HG02970 (cell line): ENCODE results near the gene DCAF10.
"Not testable (repeated sequence)": the region's sequence is repeated elsewhere in the genome, so short reads cannot be mapped to it uniquely, and the experiment has no call there.

Source experiments
- ATAC-seq: cut with Tn5 transposase; IDR thresholded peaks from one replicate; pipeline ENCODE4 v1.9.1; 2021; ENCODE audit warnings: mild to moderate bottlenecking, moderate library complexity, moderate number of reproducible peaks; ENCODE audit not compliant: unreplicated experiment, low FRiP score

DCAF10 gene

DNA sequence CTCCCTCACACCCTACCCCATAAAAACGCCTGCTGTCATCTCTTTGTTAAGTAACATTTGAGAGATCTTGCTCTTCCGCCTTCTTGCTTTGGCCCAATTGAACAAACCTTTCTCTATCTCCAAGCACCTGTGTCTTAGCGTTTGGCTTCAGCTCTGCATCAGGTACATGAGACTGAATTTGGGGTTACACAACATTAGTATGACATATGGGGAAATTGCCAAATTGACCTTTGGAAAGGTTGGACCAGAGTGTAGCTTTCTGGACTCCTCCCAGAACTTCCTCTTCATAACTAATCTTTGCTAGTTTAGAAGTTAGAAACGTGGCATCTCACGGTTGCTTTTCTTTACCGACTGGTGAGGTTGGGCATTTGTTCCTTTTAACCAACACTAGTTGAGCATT is 12.3 kb upstream of the DCAF10 start:
- ATAC-seq = no peak

DNA sequence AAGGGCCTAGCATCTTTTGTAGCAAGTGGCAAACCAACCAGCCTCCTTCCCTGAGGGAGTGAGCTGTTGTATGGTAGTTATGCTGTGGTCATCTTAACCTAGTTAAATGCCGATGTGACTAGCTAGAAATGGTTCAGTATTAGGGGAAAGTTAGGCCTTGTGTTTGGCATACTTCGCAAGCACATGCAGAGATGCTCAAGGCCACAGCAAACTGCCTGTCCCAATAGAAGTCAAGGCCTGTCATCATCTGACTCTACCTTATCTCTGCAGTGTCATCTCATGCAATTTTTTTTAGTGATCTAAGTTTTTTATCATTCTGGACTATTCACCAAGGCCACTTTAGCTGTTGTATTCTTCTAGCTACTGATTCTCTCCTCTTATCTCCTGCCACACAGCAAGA is 10.5 kb upstream of the DCAF10 start:
- no peak for ATAC-seq

DNA sequence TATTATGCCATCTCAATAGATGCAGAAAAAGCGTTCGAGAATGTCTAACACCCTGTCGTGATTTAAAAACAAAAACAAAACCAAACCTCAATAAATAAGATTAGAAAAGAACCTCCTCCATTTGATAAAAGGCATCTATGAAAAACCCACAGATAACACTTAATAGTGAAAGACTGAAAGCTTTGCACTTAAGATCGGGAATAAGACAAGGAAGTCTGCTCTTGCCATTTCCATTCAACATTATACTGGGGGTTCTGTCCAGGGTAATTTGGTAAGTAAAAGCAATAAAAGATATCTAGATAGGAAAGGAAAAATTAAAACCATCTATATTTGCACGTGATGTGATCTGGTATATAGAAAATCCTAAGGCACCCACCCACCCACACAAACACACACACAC is 8.5 kb upstream of the DCAF10 start:
- no peak for ATAC-seq

DNA sequence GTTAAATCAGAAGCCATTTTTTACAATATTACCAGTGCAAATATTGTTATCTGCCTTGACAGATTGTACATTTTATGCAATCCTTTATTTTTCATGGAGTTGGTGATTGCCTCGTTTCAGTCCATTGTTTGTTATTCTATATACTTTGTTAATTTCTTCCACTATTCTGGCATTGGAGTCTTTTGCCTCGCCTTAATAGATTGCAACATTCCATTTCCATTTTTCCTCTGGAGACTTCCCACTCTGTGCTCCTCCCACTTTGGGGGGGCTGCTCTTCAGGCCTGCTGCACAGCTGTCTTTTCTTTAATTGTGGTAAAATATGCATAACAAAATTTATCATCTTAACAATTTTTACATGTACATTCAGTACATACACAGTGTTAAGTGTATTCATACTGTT is 4.4 kb upstream of the DCAF10 start:
- no peak for ATAC-seq

DNA sequence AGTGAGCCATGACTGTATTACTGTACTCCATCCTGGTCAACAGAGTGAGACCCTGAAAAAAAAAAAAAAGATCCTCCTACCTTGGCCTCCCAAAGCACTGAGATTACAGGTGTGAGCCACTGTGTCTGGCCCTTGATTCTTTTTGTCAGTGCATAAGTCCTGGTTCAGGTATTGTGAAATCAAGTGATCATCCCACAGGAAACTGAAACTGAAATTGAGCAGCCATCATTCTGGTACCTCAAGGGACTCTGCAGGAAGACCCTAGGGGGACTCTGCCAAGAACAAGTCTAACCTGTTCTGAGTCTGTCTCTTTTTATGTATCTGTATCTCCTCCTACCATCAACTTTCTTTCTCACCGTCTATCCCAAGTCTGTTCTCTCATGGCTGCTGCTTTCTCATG is 1.9 kb upstream of the DCAF10 start:
- no peak for ATAC-seq

DNA sequence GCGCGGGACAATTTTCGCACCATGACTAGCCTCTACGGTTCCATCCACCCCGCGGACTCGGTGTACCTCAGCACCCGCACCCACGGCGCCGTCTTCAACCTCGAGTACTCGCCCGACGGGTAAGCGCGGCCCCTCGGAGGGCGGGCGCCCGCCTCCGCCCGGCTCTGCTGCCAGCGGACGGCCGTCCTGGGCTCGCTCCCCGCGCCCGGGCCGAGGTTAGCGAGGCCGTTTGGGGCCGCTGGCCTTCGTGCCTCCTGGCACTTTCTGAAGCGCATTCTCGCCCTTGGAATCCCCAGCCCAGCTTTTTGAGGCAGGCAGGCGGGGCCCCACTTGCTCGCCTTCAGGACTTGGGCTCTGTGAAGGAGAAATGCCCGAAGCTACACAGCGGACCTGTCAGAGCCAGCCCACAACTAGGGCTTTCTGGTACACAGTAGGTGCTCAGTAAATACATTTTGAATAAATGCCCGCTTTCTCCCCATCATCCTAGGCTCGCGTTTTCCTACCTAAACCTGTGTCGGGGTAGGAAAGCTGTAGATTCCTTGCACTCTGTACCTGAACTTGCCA is 772 bp downstream of the DCAF10 start:
- ATAC-seq = peak; percentile 32

DNA sequence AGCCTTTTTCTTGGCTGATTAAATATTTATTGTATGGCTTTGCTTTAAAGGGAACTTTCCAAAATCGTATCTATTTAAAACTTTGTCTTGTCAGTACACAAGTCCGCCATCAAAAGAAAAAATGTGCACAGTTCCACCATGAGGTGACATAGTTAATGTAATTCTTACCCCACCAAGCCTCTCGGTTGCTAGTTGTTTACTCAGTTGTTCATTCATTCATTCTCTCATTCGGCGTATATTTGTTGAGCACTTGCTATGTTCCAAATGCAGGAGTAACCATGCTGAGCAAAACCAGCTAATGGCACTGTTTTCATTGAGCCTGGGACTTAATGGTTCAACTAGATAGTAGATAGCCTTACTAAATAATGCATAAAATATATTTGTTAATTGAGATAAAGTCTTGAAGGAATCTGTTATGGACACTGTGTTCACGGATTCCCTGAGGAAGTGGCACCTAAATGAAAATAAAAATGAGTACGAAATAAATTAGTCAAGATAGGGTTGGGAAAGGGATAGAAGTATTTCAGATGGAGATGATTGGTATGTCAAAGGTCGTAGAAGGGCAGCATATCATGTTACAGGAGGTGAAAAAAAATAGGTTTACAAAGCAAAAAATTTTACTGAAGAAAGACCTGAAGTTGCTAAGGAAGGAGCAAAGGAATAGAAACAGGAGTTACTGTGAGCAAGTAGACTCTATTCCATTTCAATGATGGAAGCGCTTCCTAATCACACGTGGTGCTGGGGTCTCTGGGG is 1.5 kb downstream of the DCAF10 start:
- ATAC-seq = no peak

DNA sequence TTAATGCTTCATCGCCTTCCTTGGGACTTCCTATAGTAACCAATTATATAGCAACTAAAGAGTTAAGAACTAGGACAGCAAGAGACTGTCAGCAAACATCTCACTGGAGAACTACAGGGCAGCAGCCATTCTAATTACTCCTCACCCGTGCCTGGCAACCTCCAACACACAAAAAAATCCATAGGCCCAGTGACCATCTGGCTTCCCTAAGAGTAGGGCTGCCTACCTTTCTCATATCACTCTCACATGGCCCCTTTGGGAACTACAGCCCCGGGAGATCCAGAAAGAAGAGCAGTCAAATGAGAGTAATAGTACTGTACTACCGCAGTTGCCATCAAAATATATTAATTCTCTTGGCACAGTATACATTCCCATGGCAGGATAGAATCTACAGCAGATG is 5.7 kb downstream of the DCAF10 start:
- no peak for ATAC-seq

DNA sequence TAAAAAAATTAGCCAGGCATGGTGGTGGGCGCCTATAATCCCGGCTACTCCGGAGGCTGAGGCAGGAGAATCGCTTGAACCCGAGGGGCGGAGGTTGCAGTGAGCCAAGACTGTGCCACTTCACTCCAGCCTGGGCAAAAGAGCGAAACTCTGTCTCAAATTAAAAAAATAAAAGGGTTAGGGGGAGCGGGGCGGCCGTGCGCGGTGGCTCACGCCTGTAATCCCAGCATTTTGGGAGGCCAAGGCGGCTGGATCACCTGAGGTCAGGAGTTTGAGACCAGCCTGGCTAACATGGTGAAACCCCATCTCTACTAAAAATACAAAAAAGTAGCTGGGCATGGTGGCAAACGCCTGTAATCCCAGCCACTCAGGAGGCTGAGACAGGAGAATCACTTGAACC is 9.1 kb downstream of the DCAF10 start:
- not testable (repeated sequence) for ATAC-seq

DNA sequence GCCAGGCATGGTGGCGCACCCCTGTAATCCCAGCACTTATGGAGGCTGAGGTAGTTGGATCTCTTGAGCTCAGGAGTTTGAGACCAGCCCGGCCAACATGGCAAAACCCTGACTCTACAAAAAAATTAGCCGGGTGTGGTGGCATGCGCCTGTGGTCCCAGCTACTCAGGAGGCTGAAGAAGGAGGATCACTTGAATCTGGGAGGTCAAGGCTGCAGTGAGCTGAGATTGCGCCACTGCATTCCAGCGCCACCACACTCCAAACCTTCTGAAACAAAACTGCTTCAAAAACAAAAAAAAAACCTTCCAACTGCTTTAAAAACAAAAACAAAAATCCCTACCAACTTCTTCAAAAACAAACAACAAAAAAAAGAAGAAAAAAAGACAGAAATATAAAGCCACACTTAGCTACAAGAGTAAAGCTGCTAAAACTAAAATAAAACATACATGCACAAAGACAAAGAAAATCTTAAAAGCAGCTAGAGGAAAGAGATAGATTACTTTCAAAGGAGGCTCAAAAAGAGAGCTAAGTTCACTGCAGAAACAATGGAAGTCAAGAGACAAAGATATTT is 11.4 kb downstream of the DCAF10 start:
- ATAC-seq = no peak

DNA sequence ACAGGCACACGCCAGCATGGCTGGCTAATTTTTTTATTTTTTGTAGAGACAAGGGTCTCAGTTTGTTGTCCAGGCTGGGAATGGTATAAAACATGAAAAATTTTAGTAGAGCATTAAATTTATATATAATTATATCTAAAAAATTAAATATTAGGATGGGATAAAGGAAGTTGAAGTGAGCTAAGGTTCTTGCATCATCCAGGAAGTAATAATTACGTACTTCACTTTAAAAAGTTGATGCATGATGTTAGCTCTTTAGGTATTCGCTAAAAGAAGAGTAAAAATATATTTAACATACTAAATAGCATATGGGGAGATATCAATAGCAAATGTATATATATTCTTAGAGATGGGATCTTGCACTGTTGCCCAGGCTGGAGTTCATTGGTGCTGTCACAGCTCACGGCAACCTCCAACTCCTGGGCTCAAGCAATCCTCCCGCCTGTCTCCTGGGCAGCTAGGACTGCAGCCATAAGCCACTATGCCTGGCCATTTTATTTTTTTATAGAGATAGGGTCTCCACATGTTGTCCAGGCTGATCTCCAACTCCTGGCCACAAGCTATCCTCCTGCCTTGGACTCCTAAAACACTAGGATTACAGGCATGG is 12.3 kb downstream of the DCAF10 start:
- no peak for ATAC-seq

DNA sequence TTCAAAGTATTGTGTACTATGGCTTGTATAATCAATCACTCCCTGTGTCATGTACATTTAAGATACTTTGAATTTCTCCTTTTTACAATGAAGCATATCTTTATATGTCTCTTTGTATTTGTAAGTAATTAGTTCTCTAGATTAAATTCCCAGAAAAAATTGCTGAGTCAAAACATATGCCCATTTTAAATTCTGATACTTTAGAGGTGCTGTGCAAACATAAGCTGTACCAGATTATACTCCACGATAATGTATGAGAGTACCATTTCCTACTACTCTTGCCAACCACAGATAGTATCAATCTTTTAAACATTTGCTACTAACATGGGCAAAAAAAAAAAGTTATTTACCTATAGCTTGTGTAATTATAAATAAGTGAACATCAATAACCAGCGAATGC is 18.3 kb downstream of the DCAF10 start:
- ATAC-seq = no peak

DNA sequence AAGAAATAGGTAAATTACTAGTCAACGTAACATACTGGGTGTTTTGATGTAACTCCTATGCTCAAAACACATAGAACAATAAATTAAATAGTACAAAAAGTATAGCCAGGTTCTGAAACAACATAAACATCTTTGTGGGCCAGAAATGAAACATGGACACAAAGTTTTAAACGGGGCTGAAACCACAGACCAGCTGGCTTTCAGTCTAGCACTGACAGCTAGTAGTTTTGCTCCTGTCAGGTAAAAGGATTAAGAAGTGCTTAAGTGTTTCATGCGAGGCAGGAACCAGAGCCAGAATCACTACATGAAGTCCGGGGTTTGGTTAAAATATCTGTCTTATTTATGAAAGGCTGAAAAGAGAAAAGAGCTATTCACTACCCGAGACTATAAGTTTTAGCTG is 19.5 kb downstream of the DCAF10 start:
- no peak for ATAC-seq

DNA sequence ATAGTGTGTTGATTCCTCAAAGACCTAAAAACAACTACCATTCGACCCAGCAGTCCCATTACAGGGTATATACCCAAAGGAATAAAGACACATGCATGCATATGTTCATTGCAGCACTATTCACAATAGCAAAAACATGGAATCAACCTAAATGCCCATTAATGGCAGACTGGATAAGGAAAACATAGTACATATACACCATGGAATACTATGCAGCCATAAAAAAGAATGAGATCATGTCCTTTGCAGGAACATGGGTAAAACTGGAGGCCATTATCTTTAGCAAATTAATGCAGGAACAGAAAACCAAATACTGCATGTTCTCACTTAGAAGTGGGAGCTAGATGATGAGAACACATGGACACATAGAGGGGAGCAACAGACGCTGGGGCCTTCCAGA is 24.6 kb downstream of the DCAF10 start:
- not testable (repeated sequence) for ATAC-seq

DNA sequence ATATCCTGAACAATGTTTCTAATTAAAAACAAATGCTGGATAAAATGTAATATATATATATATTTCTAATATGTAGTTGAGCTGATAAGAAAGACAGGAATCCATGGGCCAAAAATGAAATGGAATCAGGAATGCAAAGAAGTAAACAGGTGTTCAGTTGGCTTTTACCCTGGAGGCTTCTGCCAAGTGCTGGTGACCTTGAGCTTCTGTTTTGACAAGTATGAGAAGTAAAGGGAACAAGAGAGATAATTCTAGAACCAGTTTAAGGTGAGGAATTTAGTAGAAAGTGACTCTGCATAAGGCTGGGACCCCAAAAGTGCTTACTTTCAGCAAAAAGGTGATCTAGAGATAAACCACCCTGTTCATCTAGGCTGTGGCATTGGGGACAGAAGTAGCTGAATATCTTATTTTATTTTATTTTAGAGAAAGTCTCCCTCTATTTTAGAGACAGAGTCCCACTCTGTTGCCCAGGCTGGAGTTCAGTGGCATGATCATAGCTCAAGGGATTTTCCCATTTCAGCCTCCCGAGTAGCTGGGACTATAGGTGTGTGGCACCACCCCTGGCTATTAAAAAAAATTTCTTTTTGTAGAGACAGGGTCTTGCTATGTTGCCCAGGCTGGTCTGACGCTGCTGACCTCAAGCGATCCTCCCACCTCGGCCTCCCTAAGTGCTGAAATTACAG is 27.0 kb downstream of the DCAF10 start:
- no peak for ATAC-seq

DNA sequence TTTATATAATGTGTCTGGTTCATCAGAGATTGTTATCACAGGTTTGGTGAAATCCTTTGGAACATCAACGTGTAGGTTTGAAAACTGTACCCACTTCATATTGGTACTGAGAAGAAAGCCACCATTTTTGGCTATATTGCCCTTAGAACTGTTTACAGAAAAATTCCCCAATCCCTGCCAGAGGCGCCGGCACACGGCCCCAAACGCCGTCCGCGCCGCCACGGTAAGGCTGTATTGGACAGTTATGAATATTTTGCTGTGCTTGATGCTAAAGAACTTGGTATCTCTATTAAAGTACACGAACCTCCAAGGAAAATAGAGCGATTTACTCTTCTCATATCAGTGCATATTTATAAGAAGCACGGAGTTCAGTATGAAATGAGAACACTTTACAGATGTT is 35.2 kb downstream of the DCAF10 start:
- ATAC-seq = no peak

DNA sequence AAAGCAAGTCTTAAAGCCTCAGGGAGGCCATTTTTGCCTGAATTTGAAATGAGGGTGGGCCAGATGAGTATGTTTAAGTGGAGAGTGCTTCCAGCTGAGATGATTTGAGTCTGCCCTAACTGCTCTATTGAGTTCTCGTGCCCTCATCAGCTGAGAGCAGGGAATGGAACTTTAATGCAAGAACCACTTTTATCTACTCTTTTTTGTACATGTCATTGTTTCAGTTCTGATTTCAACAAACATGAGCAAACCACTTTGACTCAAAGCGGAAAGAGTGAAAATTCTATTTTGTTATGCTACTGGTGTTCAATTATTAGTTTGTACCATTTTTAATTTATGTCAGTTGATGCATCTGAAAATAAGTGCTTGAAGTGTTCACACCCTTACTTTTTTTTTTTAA is 35.8 kb downstream of the DCAF10 start:
- no peak for ATAC-seq

DNA sequence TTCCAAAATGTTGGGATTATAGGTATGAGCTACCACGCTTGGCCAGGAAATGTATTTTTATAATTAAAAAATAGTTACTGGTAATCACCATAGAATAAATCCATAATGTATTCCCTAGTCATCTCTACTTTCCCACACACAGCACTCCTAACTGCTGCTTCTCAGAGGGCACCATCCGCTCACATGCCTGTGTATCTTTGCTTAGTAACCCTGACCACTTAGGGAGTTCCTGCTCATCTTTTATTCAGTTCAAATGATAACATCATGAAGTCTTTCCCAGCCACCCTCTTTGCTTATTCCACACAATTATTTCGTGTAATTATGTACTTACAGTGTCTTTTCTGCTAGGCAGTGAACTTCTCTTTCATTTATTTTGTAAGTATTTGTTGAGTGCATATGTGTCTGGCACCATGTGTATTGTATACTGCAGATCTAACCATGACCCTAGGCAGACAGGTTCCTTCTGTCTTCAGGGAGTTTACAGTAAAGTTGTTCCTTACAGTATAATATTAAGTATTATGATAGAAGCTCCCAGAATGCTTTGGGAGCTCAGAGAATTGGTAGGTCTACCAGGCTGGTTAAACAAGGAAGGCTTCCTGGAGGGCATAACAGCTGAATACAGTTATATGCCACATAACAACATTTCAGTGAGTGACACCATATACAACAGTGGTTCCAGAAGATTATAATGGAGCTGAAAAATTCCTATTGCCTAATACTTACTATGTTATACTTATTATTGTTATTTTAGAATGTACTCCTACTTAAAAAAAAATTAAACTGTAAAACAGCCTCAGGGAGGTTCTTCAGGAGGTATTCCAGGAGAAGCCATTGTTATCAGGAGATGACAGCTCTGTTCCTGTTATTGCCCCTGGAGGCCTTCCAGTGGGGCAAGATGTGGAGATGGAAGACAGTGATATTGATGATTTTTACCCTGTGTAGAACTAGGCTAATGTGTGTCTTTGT is 39.2 kb downstream of the DCAF10 start:
- ATAC-seq = no peak

DNA sequence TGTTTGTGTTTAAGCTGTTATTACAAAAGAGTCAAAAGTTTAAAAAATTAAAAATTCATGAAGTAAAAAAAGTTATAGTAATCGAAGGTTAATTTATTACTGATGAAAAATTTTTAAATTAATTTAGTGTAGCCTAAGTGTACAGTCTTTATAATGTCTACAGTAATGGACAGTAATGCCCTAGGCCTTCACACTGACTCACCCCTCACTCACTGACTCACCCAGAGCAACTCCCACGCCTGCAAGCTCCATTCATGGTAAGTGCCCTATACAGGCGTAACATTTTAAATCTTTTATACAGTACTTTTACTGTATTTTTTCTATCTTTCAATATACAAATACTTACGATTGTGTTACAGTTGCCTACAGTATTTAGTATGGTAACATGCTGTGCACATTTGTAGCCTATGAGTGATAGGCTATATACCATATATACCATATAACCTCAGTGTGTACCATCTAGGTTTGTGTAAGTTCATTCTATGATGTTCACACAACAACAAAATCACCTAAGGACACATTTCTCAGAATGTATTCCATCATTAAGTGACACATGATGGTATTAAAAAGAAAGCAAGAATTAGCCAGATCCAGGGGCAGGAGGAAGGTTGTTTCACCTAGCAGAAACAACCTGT is 40.1 kb downstream of the DCAF10 start:
- ATAC-seq = no peak

DNA sequence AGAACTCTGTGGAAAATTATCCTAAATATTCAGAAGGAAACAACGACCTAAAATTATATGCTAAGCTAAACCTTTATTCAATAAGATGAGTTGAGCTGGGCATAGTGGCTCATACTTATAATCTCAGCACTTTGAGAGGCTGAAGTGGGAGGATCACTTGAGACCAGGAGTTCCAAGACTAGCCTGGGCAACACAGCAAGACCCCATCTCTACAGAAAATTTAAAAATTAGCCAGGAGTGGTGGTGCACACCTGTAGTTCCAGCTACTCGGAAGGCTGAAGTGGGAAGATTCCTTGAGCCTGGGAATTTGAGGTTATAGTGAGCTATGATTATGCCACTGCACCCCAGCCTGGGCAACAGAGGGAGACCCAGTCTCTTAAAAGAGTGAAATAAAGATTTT is 51.6 kb downstream of the DCAF10 start:
- no peak for ATAC-seq
